ENCODE data around the gene TGFBR2. TPM values are rescaled to one million over a fixed set of nuclear protein-coding genes. Genes with fewer than 3 reads are reported as not detected.

The TGFBR2 gene
- total and polyA plus RNA-seq, 2 experiments from 2014 or later = 42.2 to 52.8 TPM

GRCh38 chr3:30581982-30582381, 24.4 kb upstream of the TGFBR2 start:
- no peaks in the 10 kb centered on the region for H3K27me3 ChIP-seq
- no peaks in the 10 kb centered on the region for H3K9me3 ChIP-seq (ENCODE audit: low read depth)
- DNase-seq (ENCODE audit: low spot score) = no peak
- H2AFZ ChIP-seq = no peak overlapping the region
- WGBS (ENCODE audit: low lambda C conversion rate, missing lambda C conversion rate) = 84% methylated on average over 2 of the region's 2 CpGs
- no peaks in the 10 kb centered on the region for H3K9me2 ChIP-seq (replicated peaks; ENCODE audit: insufficient read depth)
- H3K36me3 ChIP-seq (replicated peaks; ENCODE audit: insufficient read depth, low read depth) = no peaks in the 10 kb centered on the region
- TF ChIP-seq CTCF (IDR thresholded peaks at IDR 0.05; ENCODE audit: poor library complexity) = no peak
- no peak for TF ChIP-seq EZH2phosphoT487 (IDR thresholded peaks at IDR 0.05; ENCODE audit: low read depth, severe bottlenecking, unreplicated experiment)
- no peak for TF ChIP-seq EZH2 (IDR thresholded peaks at IDR 0.05; ENCODE audit: borderline replicate concordance)
- H3K4me3 ChIP-seq = no peak overlapping the region
- no peaks in the 10 kb centered on the region for H3K79me2 ChIP-seq
- no peaks in the 10 kb centered on the region for H4K20me1 ChIP-seq (ENCODE audit: insufficient read depth, poor library complexity, severe bottlenecking)
- peaks cover 15% of the 10 kb centered on the region for H3K4me1 ChIP-seq (ENCODE audit: insufficient read depth)
- no peak overlapping the region for H3K4me2 ChIP-seq
- H3K27ac ChIP-seq = no peak overlapping the region

- Histone ChIP-seq H3K27ac (peak overlapping the region; percentile 54), H3K4me2 (no peak overlapping the region), H3K79me2 (no peaks in the 10 kb centered on the region), H3K27me3 (no peaks in the 10 kb centered on the region), H3K9me3 (ENCODE audit: low read depth) (no peaks in the 10 kb centered on the region), H3K36me3 (replicated peaks; ENCODE audit: insufficient read depth, low read depth) (no peaks in the 10 kb centered on the region), H3K9me2 (replicated peaks; ENCODE audit: insufficient read depth) (no peaks in the 10 kb centered on the region), H4K20me1 (ENCODE audit: insufficient read depth, poor library complexity, severe bottlenecking) (no peaks in the 10 kb centered on the region), H3K4me3 (no peak overlapping the region), H3K4me1 (ENCODE audit: insufficient read depth) (peaks cover 2% of the 10 kb centered on the region), H2AFZ (no peak overlapping the region)
- TF ChIP-seq EZH2phosphoT487 (IDR thresholded peaks at IDR 0.05; ENCODE audit: low read depth, severe bottlenecking, unreplicated experiment) (no peak), EZH2 (IDR thresholded peaks at IDR 0.05; ENCODE audit: borderline replicate concordance) (no peak), CTCF (IDR thresholded peaks at IDR 0.05; ENCODE audit: poor library complexity) (no peak)
- DNase-seq (ENCODE audit: low spot score) = peak; percentile 37
- 54% methylated on average over 1 of the region's 1 CpG for WGBS (ENCODE audit: low lambda C conversion rate, missing lambda C conversion rate)
Observed at GRCh38 chr3:30583973-30584372, 22.4 kb upstream of the TGFBR2 start.

- Histone ChIP-seq H3K9me2 (replicated peaks; ENCODE audit: insufficient read depth) (no peaks in the 10 kb centered on the region), H3K9me3 (ENCODE audit: low read depth) (no peaks in the 10 kb centered on the region), H3K4me1 (ENCODE audit: insufficient read depth) (no peaks in the 10 kb centered on the region), H3K27ac (no peak overlapping the region), H3K27me3 (no peaks in the 10 kb centered on the region), H3K4me3 (no peak overlapping the region), H2AFZ (no peak overlapping the region), H3K4me2 (no peak overlapping the region), H4K20me1 (ENCODE audit: insufficient read depth, poor library complexity, severe bottlenecking) (no peaks in the 10 kb centered on the region), H3K36me3 (replicated peaks; ENCODE audit: insufficient read depth, low read depth) (no peaks in the 10 kb centered on the region), H3K79me2 (no peaks in the 10 kb centered on the region)
- no peak for DNase-seq (ENCODE audit: low spot score)
- WGBS (ENCODE audit: low lambda C conversion rate, missing lambda C conversion rate) = 95% methylated on average over 4 of the region's 4 CpGs
- TF ChIP-seq EZH2 (IDR thresholded peaks at IDR 0.05; ENCODE audit: borderline replicate concordance) (no peak), EZH2phosphoT487 (IDR thresholded peaks at IDR 0.05; ENCODE audit: low read depth, severe bottlenecking, unreplicated experiment) (no peak), CTCF (IDR thresholded peaks at IDR 0.05; ENCODE audit: poor library complexity) (no peak)
Observed at GRCh38 chr3:30585654-30586053, 20.7 kb upstream of the TGFBR2 start.
